ENCODE data around the gene DNASE2B.

Gene DNASE2B

GRCh38 chr1:84374991-84375696 lies 23.1 kb upstream of the DNASE2B start:
- H3K4me3 ChIP-seq, result no peak overlapping the region
- no peak overlapping the region for H3K4me2 ChIP-seq
- no peaks in the 10 kb centered on the region for H3K9me3 ChIP-seq
- H4K20me1 ChIP-seq, result no peaks in the 10 kb centered on the region
- TF ChIP-seq Cebpa-rat (IDR thresholded peaks at IDR 0.05), result no peak
- no peaks in the 10 kb centered on the region for H3K4me1 ChIP-seq
- no peak overlapping the region for H3K27ac ChIP-seq
- H3K36me3 ChIP-seq, result no peaks in the 10 kb centered on the region
- no peak overlapping the region for H3K9ac ChIP-seq
- no peaks in the 10 kb centered on the region for H3K27me3 ChIP-seq

DNA sequence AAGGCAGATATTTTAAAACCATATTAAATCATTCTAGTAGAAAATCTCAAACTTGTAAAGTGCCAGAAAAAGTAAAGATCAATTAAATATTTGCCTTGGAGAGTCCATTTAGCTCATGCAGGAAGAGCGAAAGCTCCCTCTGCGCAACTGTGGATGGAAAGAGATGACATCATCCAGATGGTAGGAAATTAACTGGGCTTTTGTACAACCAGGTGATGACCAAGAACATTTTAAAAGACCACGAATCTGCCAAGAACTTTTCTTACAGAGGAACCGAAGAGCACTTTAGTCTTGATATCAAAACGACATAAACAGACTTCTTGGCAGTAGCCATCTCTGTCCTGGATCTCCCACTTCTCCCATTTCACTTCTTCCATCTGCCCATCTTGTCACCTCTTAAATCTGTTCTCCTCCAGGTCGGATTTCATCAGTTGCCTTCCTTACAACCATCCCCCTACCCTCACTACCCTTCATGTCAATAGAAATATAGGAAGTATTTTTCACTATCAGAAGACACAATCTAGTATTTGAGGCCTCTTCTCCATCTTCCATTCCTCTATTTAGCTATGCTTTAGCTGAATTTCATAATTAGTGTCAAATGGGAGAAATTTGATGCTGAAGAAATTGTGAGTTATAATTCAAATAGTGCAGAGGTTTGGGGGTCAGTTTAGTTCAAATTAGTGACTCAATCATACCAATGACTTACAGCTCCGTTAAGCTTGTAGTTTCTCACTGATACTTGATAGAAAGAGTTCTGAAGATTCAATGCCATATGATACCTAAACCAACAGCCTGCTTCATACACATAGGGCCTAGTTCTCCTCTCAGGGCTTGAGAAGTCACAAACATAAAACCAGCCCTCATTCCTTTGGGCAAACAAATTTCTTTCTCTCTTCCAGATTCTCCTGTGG lies 22.0 kb upstream of the DNASE2B start:
- Histone ChIP-seq H3K9me3 (no peaks in the 10 kb centered on the region), H3K36me3 (no peaks in the 10 kb centered on the region), H3K4me3 (no peak overlapping the region), H3K9ac (no peak overlapping the region), H3K4me2 (no peak overlapping the region), H4K20me1 (no peaks in the 10 kb centered on the region), H3K4me1 (no peaks in the 10 kb centered on the region), H3K27me3 (no peaks in the 10 kb centered on the region), H3K27ac (no peak overlapping the region)
- no peak for TF ChIP-seq Cebpa-rat (IDR thresholded peaks at IDR 0.05)

GRCh38 chr1:84377480-84378095 lies 20.7 kb upstream of the DNASE2B start:
- H3K36me3 ChIP-seq, result no peaks in the 10 kb centered on the region
- H3K27ac ChIP-seq, result no peak overlapping the region
- H3K9me3 ChIP-seq, result no peaks in the 10 kb centered on the region
- no peak overlapping the region for H3K4me2 ChIP-seq
- no peak for TF ChIP-seq Cebpa-rat (IDR thresholded peaks at IDR 0.05)
- no peaks in the 10 kb centered on the region for H3K4me1 ChIP-seq
- no peak overlapping the region for H3K9ac ChIP-seq
- H3K4me3 ChIP-seq, result no peak overlapping the region
- no peaks in the 10 kb centered on the region for H3K27me3 ChIP-seq
- H4K20me1 ChIP-seq, result no peaks in the 10 kb centered on the region

- H3K27ac ChIP-seq, result no peak overlapping the region
- H3K9me3 ChIP-seq, result no peaks in the 10 kb centered on the region
- H4K20me1 ChIP-seq, result no peaks in the 10 kb centered on the region
- H3K36me3 ChIP-seq, result no peaks in the 10 kb centered on the region
- no peak overlapping the region for H3K4me2 ChIP-seq
- no peak overlapping the region for H3K4me3 ChIP-seq
- TF ChIP-seq Cebpa-rat (IDR thresholded peaks at IDR 0.05), result no peak
- H3K9ac ChIP-seq, result no peak overlapping the region
- H3K27me3 ChIP-seq, result no peaks in the 10 kb centered on the region
- no peaks in the 10 kb centered on the region for H3K4me1 ChIP-seq
Measured at GRCh38 chr1:84379138-84379916, 19.0 kb upstream of the DNASE2B start.

GRCh38 chr1:84379917-84380180 lies 18.4 kb upstream of the DNASE2B start:
- Histone ChIP-seq H3K4me1 (no peaks in the 10 kb centered on the region), H3K9me3 (no peaks in the 10 kb centered on the region), H3K4me3 (no peak overlapping the region), H4K20me1 (no peaks in the 10 kb centered on the region), H3K9ac (no peak overlapping the region), H3K4me2 (no peak overlapping the region), H3K27me3 (no peaks in the 10 kb centered on the region), H3K27ac (no peak overlapping the region), H3K36me3 (no peaks in the 10 kb centered on the region)
- TF ChIP-seq Cebpa-rat (IDR thresholded peaks at IDR 0.05), result no peak

GRCh38 chr1:84382127-84382526 lies 16.2 kb upstream of the DNASE2B start:
- Histone ChIP-seq H3K9me3 (no peaks in the 10 kb centered on the region), H4K20me1 (no peaks in the 10 kb centered on the region), H3K4me3 (no peak overlapping the region), H3K27me3 (no peaks in the 10 kb centered on the region), H3K36me3 (no peaks in the 10 kb centered on the region), H3K27ac (no peak overlapping the region), H3K9ac (no peak overlapping the region), H3K4me1 (no peaks in the 10 kb centered on the region), H3K4me2 (no peak overlapping the region)
- TF ChIP-seq Cebpa-rat (IDR thresholded peaks at IDR 0.05), result no peak

- Histone ChIP-seq H3K27me3 (no peaks in the 10 kb centered on the region), H4K20me1 (no peaks in the 10 kb centered on the region), H3K27ac (no peak overlapping the region), H3K36me3 (no peaks in the 10 kb centered on the region), H3K4me1 (no peaks in the 10 kb centered on the region), H3K4me3 (no peak overlapping the region), H3K9me3 (no peaks in the 10 kb centered on the region), H3K4me2 (no peak overlapping the region), H3K9ac (no peak overlapping the region)
- no peak for TF ChIP-seq Cebpa-rat (IDR thresholded peaks at IDR 0.05)
Measured at GRCh38 chr1:84385347-84385746, 12.9 kb upstream of the DNASE2B start.

GRCh38 chr1:84386716-84387479 lies 11.4 kb upstream of the DNASE2B start:
- TF ChIP-seq Cebpa-rat (IDR thresholded peaks at IDR 0.05), result no peak

More at GRCh38 chr1:84386716-84387479, 11.4 kb upstream of the DNASE2B start:
- Histone ChIP-seq H3K4me1 (no peaks in the 10 kb centered on the region), H3K27me3 (no peaks in the 10 kb centered on the region), H3K9me3 (no peaks in the 10 kb centered on the region), H3K36me3 (no peaks in the 10 kb centered on the region), H4K20me1 (no peaks in the 10 kb centered on the region), H3K9ac (no peak overlapping the region), H3K4me2 (no peak overlapping the region), H3K27ac (no peak overlapping the region), H3K4me3 (no peak overlapping the region)

Measured in BLaER1 (cell line).